NCI-H2171 treated with DMSO at 0.1 percent for 48 hours (cell line): ENCODE measurements around the gene CNGB1.
"Not testable (repeated sequence)": the region's sequence is repeated elsewhere in the genome, so short reads cannot be mapped to it uniquely, and the experiment has no call there.

ENCODE experiments used
- DNase-seq: peaks from one replicate; lab custom pipeline; 2025; lab: John Stamatoyannopoulos, UW

Gene CNGB1

DNA sequence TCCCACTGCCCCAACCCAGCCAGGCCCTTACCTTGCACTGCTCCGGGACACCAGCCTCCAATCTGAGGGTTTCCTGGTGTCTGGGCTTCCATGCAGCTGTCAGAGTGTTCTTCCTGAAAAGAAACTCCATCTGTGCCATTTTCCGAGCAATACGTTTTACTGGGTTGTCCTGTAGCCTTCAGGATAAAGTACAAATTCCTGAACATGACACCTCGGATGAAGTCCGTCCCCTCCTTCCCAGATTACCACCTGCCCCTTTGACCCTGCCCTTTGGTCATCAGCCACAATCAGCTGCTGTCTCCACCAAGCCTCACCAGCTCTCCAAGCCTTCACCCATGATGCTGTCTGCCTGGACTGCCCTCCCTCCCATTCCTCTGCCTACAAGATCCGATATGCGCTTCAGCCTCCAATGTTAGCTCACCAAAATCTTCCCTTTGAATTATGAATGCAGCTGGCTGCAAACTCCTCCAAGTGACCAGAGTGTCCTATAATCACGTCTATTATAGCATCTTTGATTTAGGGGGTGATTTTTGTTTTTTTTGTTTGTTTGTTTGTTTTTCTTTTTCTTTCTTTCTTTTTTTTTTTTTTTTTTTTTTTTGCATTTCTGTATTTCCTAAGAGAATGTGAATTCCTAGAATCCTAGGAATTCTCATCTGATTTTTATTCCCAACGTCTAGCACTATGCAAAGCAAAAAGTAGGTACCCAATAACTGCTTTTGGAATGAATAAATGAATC lies 108.1 kb downstream of the CNGB1 start:
- no peak for DNase-seq

DNA sequence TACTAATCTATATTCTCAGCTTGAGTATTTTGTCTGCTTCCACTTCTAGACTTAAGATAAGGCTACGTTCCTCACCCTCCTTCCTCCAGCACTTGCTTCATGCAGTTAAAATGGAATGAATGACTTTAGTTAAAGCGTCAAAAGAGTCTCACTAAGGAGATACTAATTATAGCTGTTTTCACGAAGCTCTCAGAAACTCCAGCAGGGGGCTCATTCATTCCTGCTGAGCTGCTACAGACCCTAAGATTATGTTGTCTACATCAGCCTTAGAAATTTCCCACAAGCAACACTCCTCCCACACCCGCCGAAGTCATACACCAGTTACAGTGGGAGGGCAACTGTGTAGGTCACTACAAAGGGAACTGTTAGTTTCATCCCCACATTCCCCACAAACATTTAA lies 111.6 kb downstream of the CNGB1 start:
- DNase-seq: peak; percentile 8

DNA sequence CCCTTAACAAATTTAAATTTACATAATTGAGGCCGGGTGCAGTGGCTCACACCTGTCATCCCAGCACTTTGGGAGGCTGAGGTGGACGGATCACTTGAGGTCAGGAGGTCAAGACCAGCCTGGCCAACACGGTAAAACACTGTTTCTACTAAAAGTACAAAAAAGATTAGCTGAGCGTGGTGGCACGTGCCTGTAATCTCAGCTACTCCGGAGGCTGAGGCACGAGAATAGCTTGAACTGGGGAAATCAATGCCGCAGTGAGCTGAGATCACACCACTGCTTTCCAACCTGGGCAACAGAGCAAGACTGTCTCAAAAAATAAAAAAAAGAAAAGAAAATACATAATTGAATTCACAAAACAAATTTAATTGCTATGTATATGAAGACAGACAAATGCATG lies 112.3 kb downstream of the CNGB1 start:
- no peak for DNase-seq

DNA sequence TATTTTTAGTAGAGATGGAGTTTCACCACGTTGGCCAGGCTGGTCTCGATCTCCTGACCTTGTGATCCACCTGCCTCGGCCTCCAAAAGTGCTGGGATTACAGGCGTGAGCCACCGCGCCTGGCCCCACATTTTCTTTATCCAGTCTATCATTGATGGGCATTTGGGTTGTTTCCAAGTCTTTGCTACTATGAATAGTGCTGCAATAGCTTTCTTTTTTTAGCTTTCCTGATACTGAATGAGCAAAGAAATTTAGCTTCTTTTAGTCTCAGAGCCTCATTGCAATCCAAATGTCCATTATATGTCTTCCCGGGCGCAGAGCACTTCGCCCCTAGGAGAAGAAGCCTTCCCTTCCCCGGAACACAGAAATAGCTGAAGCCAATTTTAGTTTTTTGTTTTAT lies 112.9 kb downstream of the CNGB1 start:
- not testable (repeated sequence) for DNase-seq

DNA sequence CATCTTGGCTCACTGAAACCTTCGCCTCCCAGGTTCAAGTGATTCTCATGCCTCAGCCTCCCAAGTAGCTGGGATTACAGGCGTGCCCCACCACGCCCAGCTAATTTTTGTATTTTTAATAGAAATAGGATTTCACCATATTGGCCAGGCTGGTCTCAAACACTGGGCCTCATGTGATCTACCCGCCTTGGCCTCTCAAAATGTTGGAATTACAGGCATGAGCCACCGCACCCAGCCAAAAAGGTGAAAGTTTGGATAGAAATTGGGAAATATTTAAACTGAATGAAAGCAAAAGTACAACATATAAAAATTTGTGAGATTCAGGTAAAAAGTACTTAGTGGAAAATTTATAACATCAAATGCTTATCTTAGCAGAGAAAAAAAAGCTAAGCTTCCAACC lies 115.7 kb downstream of the CNGB1 start:
- no peak for DNase-seq

DNA sequence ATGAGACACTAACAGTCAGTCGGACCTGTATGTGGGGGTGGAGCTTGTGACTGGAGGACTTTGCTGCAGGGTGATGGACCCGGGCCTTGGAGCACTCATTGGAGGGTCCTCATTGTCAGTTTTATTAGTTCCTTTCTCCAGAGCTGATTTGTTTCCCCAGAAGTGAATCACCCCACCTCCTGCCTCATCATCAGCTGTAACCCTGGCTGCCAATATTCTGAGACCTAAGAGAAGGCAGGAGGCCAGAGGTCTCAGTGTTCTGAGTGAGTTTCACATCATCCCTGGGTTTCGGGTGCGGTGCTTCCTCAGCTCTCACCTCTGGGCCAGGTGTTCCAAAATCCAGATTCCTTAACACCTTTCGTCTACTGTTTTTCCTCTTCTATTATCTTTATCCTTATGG lies 118.7 kb downstream of the CNGB1 start:
- no peak for DNase-seq

DNA sequence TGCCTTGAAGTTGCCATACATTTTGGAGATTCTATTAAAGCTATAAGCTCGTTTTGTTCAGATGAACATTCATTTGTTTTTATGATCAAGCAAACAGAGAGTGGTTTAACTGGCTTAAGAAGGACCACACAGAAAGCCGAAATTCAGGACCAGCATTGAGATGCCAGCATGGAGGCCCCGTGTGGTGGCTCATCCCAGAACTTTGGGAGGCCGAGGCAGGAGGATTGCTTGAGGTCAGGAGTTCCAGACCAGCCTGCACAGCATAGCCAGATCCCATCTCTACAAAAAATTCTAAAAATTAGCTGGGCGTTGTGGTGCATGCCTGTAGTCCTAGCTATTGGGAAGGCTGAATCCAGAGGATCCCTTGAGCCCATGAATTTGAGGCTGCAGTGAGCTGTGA lies 122.7 kb downstream of the CNGB1 start:
- DNase-seq: no peak

DNA sequence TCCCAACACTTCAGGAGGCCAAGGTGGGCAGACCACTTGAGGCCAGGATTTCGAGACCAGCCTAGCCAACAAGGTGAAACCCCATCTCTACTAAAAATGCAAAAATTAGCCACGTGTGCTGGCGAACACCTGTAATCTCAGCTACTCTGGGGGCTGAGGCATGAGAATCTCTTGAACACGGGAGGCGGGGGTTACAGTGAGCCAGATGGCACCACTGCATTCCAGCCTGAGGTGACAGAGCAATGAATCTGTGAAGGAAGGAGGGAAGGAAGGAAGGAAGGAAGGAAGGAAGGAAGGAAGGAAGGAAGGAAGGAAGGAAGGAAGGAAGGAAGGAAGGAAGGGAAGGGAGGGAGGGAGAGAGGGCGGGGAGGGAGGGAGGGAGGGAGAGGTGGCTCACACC lies 124.0 kb downstream of the CNGB1 start:
- peak; percentile 35 for DNase-seq

DNA sequence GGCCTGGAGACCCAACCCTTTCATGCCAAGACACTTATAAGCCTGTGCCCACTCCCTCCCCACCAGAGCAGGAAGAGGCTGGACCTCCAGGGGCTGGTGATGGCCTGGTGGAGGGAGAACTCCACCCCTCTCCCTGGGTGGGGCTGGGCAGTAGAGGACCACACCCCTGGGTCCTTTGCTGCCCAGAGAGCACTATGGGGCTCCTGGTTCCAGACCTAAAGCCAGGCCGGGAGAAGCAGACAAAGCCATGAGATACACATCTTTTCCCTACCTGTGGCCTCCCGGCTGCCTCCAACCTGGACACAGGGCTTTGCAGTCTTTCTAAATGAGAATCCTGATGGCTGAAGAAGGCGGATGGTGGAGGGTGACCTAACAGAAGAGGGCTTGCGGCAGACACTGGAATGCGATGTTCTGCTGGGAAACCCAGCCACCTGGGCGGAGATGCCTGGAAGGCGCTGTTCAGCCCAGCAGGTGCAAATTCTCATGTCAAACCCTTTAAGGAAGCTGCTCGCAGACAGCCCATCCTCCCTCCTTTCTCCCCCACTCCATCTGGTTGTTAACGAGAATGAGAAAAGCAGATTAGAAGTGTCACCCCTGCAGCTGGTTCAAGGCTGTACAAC lies 124.7 kb downstream of the CNGB1 start:
- DNase-seq: peak; percentile 88

DNA sequence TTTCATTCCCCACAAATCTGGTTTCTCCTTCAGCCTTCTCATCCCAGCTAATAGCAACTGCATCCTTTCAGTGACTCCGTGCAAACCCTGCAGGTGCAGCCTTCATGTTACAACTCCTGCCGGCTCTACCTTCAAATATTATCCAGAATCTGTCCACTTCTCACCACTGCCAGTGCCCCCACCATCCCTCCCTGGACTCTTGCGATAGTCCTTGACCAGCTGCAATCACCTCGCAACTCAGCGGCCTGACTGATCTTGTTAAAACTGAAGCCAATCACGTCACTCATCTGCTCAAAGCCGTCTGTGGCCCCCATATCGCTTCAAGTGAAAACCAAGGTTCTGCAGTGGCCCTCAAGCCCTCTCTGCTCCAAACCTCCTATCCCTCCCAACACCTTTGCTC lies 125.8 kb downstream of the CNGB1 start:
- DNase-seq: no peak

DNA sequence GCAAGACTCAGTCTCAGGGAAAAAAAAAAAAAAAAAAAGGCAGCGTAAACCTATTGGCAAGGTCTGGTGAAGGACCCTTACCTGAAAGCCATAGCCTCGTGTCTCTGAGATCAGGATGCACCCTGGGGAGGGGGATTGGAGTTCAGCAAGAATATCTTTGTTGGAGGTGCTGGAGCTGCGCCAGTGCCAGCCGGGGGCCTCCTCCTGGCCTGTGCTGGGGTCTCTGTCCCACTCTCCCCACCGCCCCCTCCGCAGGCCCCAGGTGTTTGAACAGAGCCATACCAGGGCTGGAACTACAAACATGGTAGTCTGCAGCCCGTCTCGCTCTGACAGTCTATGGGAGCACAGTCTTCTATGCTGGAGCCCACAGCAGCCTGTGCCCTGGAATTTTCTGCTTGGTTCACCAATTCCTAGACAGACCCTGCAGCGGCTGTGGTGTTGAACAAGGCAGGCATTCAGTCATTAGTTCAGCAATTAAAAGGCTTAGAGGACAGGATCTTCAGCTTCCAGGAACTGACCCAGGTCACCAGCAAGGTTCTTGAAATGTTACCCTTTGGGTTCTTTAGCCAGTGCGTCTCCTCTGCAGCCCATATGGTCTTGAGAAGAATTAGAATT lies 126.4 kb downstream of the CNGB1 start:
- DNase-seq: no peak

DNA sequence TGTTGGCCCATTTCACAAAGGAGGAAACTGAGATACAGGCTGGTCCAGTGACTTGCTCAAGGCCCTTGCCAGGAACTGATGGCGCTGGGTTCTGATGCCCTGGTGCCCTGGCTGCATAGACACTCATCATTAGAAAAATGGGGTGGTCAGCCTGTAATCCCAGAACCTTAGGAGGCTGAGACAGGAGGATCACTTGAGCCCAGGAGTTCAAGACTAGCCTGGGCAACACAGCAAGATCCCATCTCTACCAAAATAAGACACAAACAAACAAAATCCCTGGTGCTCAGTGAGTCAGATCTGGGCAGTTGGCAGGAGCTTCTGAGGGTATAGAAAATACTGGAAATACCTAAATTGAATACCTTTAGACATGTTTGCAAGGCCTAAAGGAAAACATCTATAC lies 127.5 kb downstream of the CNGB1 start:
- DNase-seq: no peak

DNA sequence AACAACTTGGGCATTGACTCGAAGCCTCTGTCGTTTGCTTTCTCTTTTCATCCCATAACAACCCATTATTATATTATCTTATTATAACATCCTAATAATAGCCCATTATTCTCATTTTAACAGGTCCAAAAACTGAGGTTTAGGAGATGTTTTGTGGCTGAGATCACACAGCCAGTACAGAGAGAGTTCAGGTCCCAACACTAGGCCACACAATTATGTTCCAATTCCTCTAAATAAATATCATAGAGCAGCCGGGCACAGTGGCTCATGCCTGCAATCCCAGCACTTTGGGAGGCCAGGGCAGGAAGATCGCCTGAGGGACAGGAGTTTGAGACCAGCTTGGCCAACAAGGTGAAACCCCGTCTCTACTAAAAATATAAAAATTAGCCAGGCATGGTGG lies 128.3 kb downstream of the CNGB1 start:
- DNase-seq: no peak

DNA sequence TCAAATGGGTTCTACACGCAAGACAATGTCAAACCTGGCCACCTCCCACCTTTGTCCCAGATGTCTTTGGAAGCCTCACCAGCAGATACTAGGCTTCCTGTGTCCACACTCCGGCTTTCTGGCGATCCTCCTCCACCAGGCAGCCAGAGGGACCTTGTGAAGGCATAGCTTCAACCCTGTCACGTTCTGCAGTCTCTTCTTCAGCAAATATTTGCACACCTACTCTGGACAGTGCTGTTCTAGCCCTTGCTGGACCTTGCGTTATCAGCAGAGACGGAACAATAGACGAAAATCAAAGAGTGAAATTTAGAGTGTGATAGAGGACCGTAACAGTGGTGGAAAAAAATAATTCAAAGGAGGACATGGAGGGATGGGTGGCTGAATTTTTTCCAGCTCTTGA lies 130.1 kb downstream of the CNGB1 start:
- no peak for DNase-seq

DNA sequence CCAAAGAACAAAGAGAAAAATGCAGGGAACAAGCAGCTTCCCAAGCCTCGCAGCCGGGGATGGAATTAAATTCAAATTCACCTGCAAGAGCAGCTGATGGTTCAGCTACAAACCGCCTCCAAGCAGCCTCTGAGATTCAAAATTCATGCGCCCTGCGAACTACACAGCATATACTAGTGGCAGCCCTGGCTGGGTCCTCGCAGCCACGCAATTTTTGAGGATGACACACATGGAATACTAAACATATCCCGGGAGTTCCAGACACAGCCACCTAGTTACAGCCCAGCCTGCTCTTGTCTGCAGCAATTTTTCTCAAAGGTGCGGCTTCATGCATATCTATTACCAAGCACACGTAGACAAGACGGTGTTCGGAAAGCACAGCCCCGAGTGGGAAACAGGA lies 132.8 kb downstream of the CNGB1 start:
- no peak for DNase-seq

DNA sequence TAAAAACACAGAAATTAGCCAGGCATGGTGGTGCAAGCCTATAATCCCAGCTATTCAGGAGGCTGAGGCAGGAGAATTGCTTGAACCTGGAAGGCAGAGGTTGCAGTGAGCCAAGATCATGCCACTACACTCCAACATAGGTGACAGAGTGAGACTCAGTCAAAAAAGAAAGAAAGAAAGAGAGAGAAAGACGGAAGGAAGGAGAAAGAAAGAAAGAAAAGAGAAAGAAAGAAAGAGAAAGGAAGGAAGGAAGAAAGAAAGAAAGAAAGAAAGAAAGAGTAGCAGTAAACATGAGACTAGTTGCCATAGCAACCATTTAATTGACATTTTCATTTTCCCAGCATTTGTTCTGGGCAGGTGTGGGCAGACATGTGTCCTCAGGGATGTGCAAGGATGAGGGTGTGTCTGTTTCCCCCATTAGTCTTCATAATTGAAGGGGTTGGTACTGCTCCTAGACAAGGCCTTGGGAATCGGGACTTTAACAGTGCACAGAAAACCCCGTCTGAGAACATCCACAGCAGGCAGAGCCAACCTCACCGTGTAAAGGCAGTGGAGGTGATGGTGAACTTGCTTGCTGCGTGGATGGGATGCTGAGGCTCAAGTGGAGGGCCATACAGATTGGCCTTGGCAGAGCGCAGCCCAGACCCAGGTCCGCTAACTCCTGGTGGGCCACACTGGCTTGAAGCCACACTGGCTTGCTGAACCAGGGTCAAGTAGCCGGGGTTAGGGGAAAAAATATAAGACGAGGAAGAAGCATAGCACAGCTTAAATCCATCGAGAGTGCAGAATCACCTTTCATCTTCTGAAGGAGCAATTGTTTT lies 133.4 kb downstream of the CNGB1 start:
- DNase-seq: peak; percentile 4

DNA sequence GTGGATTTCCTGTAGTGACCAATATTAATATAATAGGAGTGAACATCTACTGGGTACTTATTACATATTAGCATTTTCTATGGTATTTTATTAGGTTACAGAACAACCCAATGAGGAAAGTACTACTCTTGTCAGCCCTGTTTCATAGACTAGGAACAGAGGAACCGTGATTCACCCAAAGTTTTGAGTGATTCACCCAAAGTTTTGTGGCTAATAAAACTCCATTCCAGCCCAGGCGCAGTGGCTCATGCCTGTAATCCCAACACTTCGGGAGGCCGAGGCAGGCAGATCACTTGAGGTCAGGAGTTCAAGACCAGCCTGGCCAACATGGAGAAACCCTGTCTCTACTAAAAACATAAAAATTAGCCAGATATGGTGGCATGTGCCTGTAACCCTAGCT lies 135.5 kb downstream of the CNGB1 start:
- not testable (repeated sequence) for DNase-seq

DNA sequence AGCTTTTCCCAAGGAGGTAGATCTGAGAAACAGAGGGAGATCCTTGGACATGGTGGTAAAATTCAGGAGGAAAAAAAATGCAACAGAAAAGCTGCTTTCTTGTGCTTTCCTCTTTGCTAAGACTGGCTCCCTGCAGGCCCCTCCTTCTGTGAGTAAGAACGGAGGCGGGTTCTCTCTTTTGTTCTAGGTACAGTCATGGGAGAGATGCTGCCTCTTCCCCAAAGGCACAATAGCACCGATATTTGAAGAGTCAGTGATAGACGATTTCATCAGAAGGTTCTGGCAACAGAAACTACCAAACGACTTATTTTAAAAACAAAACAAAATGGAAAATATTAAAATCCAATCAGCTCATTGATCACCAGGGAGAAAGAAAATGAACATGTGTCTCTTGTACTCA lies 136.0 kb downstream of the CNGB1 start:
- no peak for DNase-seq
